RPMI7951 (cell line): Measurements from ENCODE around the gene AP2M1. TPM values are rescaled to one million over a fixed set of nuclear protein-coding genes. Genes with fewer than 3 reads are reported as not detected.
"Not testable (repeated sequence)": the region's sequence is repeated elsewhere in the genome, so short reads cannot be mapped to it uniquely, and the experiment has no call there.

ENCODE experiments used
- DNase-seq: peaks from one replicate; pipeline ENCODE4 v3.0.0-alpha.2; 2012; ENCODE audit warnings: low read depth
- total RNA-seq: library from RNA; depleted of rRNA; stranded (reverse); fragments of >200 nt; shearing (Covaris generic); gene quantifications from 2 replicates; pipeline ENCODE4 v1.2.3, GENCODE V29; 2014

AP2M1 gene
- total RNA-seq, 1 experiment from 2014 or later, result 699 TPM

DNA sequence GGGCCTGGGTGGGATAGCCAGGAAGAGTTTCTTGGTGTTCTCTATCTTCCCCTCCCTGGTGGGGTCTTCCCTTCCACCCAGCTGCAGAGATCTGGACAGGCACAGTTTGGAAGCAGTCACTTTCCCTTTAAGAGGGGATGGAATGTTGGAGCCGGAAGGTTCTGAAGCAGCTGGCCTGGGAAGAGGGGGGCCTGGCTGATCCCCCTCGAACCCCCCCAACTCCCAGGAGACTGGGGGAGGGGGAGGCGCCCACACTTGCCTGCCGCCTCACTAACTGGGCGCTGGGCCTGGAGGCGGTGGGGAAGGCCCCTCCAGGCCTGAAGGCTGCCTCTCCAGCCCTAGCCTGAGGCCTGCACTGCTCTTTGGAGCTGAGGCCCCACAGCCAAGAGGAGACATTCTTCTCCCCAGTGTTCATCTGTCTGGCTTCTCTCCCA lies 18.1 kb upstream of the AP2M1 start:
- peak; percentile 60 for DNase-seq

DNA sequence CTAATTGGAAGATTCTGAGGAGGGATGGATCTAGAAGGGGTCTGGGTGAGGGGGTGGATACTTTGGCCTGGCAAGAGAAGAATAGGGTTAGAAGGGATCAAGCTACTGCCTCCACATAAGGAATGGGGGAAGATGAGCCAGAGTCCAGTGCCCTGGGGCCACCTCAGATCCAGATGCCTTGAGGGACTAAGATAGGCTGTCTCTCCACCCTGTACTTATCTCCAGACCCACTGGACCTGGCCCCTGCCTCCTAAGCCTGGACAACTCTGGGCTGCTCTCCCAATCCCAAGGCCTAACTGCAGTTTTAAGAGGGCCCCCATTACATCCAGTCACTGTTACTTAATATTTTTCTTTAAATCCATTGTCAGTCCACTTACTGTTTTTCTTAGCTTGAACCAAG lies 17.4 kb upstream of the AP2M1 start:
- no peak for DNase-seq

- no peak for DNase-seq
Observed at GRCh38 chr3:184158404-184158803, 16.3 kb upstream of the AP2M1 start.

DNA sequence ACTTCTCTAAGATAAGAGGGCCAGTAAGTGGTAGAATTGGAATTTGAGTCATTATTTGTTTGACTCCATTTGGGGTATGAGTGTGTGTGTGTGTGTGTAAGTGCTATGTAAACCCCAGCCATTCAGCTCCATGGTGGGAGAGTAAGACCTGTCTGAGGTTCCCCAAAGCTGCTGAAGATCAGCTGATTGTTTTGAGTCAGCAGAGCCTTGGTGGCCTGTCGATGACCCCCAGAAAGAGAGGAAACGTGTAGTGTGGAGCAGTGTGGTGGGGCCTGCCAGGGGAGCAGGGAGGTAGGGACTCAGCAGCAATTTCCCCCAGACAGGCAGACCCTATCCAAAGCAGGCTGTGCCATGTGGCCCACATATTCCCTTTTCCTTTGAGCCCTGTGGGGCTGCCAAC lies 14.2 kb upstream of the AP2M1 start:
- no peak for DNase-seq

DNA sequence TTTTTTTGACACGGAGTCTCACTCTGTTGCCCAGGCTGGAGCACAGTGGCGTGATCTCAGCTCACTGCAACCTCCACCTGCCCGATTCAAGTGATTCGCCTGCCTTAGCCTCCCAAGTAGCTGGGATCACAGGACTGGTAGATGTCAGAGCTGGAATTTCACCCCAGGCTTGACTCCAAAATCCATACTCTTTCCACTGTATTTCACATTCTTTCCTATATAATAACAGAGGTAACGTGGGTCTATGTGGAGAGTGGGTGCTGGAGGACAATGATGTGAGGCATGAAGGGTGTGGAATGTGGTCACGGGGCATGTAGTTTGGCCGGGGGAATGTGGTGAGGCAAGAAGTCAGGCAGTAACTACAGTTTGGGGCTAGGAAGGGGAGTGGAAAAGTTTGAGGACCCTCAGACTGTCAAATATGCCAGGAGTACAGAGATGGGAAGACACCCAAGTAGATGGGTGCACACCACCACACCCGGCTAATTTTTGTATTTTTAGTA lies 12.0 kb upstream of the AP2M1 start:
- DNase-seq, result not testable (repeated sequence)

DNA sequence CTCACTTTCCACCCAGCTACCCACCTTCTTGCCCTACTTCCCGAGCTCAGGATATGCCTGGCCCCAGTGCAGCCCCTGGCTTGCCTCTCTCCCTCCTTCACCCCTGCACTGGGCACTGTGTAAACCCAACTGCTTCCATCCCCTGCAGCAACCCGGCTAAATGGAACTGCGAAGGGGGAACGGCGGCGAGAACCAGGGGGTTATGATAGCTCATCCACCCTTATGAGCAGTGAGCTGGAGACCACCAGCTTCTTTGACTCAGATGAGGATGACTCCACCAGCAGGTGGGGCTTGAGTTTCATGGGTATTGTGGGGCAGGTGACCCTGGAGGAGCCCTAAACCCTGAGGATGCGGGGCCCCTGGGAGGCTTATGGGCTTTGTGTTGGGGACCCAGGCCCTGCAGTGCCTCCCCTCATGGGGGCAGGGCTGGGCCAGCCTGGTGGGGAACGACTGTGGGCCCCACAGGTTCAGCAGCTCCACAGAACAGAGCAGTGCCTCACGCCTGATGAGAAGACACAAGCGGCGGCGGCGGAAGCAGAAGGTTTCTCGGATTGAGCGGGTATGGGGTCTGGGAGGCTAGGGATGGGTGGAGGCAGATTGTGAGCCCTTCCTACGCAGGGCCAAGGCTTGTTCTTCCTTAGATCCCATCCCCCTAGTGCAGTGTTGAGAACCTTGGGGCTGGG lies 9.9 kb upstream of the AP2M1 start:
- no peak for DNase-seq

- DNase-seq, result no peak
Observed at GRCh38 chr3:184165543-184165942, 9.1 kb upstream of the AP2M1 start.

DNA sequence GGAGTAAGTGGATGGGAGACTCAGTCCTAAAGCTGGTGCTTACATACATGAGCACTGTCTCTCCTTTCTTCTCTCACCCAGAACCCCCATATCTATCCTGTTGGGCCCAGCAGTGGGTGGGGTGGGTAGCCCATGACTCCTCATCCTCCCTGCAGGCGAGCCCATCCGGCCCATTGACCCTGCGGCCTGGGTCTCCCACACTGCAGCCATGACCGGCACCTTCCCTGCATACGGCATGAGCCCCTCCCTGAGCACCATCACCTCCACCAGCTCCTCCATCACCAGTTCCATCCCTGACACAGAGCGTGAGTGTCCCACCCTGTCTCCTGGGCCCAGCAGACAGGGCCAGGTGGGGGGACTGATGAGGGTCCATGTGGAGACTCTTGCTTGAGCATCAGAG lies 8.0 kb upstream of the AP2M1 start:
- no peak for DNase-seq

- no peak for DNase-seq
Observed at GRCh38 chr3:184167786-184168185, 6.9 kb upstream of the AP2M1 start.

DNA sequence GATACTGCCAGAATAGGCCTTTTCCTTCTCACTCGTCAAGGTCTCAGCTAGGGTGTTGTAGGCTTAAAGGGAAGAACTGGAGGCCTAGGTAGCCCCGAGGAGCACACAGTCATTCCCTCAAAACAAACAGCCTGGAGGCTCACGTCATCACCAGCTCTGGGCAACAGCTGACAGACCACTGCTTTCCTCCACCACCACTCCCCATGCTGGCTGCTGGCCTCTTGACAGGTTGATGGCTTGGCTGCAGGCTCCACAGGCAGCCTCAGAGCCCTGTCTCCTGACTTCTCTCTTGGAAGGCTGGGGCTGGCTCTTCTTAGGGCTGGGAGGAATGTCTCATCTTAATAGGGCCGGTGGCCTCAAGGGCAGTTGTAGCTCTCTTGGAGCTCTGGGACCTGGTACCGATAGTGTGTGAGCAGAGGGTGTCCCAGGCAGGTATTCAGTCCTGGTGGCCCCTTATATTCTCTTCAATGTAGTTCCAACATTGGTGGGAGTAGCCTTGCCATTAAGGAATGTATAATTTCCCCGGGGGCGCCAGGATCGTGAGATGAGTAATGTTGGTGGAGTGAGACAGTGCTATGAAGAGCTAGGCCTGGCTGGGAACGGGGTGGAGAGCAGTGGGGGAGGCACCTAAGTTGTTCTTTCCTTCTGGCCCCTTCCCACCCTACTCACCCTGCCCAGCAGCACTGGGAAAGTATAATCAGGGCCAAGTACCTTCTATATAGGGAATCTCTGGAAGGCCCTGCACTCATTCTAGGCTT lies 6.1 kb upstream of the AP2M1 start:
- peak; percentile 79 for DNase-seq

- DNase-seq, result no peak
Observed at GRCh38 chr3:184169896-184170875, 4.5 kb upstream of the AP2M1 start.

GRCh38 chr3:184171562-184171961 lies 3.1 kb upstream of the AP2M1 start:
- peak; percentile 87 for DNase-seq

GRCh38 chr3:184172681-184173373 lies 1.8 kb upstream of the AP2M1 start:
- peak; percentile 42 for DNase-seq

DNA sequence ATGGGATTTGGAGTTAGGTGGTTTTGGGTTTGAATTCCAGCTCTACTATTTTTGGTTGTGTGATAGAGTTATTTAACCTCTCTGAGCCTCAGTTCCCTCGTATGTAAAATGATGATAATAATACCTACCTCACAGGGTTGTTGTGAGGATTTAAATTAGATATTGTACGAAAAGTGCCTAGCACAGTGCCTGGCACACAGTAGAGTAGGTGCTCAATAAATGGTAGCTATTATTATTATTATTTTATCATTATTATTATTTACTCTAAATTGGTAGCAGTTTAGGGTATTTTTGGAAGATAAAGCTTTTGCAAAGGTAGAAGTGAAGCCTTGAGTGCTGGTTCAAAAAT lies 1.3 kb upstream of the AP2M1 start:
- DNase-seq, result no peak

DNA sequence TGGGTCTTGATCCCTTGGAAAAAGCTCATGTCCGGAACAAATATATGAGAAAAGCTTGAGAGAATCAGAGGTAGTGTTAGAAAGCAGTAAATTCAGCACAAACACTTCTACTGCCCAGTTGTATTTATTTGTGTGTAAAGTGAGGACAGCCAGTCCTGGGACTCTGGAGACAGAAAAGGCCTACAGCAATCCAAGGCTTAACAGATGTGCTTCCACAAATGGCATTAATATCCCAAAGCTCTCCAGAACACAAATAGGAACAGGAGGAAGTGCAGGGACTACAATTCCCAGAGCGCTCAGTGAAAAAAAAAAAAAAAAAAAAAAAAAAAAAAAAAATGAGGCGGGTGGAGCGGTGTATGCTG lies 390 bp upstream of the AP2M1 start:
- DNase-seq, result no peak

DNA sequence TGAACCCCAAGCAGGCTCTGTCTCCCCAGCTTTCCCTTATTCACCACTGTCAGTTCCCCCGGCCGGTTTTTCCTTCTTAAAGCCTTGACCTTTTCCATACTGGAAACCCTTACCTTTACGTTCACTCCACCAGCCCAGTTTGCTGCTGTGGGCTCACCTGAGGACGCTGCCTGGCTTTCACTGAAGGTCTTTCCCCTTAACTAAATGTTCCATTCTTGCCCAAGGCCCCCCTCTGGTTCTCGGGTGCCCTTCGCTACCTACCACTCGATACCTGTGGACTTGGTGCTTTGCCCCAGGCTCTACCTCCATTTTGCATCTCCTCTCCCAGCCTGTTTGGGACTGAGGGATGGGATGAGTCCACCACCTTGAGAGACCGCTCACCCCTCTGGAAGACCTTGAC lies 851 bp downstream of the AP2M1 start:
- DNase-seq, result no peak

DNA sequence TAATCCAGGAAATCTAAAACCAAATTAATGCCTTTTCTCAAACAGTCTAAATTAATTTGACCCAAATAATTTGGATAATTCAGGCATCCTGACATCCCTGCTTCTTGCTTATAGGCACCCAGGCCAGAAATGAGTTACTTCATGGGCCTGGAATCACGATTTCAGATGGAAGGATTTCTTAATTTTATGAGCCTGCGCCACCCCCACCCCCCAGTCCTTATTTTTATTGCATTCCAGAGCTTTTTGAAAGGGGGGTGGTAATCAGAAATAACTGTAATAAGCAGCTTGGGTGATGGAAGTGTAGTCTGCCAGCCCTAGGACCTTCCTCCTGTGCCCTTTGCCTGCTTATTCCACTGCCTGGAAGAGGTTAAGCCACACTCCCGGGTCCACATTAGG lies 1.3 kb downstream of the AP2M1 start:
- DNase-seq, result no peak

DNA sequence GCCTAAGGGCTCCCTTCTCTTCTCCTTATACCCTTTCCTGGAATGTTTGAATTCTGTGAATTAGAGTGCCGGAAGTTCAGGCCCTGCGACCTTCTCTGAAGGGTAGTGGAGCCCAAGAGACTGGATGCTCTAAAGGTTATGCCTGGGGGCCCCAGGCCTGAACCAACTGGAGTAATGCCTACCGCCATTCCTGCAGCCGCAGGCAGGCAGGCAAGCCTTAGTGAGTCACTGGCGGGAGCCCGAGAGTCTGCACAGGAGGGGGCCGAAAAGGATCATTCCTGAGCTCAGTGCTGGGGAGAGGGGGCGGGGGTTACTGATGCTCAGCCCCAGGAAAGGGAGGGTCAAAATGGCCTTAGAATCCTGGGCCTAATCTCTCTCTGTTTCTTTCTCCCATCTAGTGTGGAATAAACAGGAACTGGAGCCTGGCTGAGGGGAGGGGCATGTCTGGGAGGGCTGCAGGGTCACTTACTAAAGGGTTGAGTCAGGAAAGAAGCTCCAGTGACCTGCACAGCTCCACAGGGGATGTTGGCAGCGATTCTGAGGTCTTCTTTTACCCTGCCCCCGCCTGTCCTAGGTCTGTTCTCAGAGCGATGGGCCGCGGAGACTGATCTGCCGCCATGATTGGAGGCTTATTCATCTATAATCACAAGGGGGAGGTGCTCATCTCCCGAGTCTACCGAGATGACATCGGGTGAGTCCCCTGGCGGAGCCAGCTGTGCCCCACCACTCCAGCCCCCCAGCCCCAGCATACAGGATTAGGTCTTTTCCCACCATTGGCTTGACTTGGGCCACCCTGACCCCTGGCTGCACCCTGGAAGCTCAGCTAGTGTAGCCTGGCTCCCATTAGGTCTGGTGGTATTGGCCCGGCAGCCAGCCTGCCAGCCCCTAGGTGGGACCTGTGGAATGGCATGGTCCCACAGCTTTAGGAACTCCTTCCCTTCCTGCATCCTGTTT lies 2.0 kb downstream of the AP2M1 start:
- peak; percentile 97 for DNase-seq

DNA sequence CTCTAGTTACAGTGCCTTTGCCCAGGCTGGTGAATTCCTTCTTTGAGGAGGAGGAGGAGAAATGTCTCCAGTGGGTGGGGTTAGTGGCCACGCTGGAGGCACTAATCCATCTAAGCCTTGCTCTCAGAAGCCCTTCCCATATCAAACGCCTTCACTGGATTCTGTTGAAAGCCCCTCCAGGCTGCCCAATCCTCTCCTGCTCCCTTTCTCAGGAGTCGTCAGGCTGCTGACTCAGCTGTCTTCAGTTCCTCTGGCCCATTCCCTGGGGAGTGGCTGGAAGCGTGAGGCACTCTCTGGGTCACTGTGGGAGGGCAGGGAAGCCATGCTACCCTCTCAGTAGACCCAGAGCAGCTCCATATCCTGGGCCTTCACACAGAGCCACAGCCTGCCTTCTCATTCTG lies 2.7 kb downstream of the AP2M1 start:
- peak; percentile 42 for DNase-seq

DNA sequence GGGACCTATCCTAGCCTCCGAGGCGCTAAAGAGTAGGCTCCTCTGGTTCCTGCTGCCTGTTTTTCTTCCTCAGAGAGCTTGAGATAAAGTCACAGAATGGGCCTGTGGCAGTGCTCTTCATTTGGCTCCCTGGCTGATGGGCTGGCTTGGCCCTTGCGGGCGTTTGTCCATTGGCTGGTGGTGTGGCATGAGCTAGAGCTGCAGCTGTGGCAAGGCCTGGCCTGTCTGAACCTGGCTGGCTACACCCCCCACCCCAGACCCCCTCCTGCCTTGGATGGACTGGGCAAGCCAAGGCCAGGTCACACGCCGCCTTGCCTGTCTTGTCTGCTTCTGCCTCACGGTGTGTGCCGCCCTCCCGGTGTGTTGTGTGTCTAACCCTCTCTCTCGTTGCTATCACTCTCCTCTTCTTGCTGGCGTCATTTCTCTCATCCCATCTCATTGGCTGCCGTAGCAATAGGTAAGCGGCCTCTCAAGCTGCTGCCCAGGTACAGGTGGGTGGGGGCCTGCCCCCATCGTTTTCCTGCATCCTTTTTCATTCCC lies 3.2 kb downstream of the AP2M1 start:
- no peak for DNase-seq
